SU-DHL-6 (cell line): Measurements from ENCODE around the gene XIRP1.

Experiments used
- H2AFZ ChIP-seq: fragments of 200-600 bp; sonication (generic); 2 replicates; pipeline ENCODE4 v1.6.1; 2014; ENCODE audit warnings: low read depth, mild to moderate bottlenecking, moderate library complexity, mixed read lengths, antibody characterized with exemption, low read length; ENCODE audit not compliant: severe bottlenecking
- H3F3A ChIP-seq: fragments of 200-600 bp; shearing (Covaris generic); 2 replicates; pipeline ENCODE4 v1.6.0; 2016; ENCODE audit warnings: antibody characterized with exemption, mild to moderate bottlenecking; ENCODE audit not compliant: insufficient read depth
- H3K27ac ChIP-seq: fragments of 200-600 bp; sonication (generic); 2 replicates; pipeline ENCODE4 v1.5.1; 2016; ENCODE audit warnings: low read depth, mild to moderate bottlenecking, low read length, moderate library complexity, mixed read lengths
- H3K27me3 ChIP-seq: fragments of 200-600 bp; sonication (generic), shearing (Covaris generic); 2 replicates; pipeline ENCODE4 v1.6.0; 2014; ENCODE audit warnings: mild to moderate bottlenecking, low read length
- H3K36me3 ChIP-seq: fragments of 200-600 bp; sonication (generic); 2 replicates; pipeline ENCODE4 v1.6.1; 2014; ENCODE audit warnings: mild to moderate bottlenecking, low read length, mixed read lengths
- H3K4me2 ChIP-seq: fragments of 300-600, 200-600 bp; shearing (Covaris generic), sonication (generic); 2 replicates; pipeline ENCODE4 v1.6.0; 2014; ENCODE audit warnings: low read length, low read depth, mild to moderate bottlenecking; ENCODE audit not compliant: poor library complexity, severe bottlenecking
- H3K4me3 ChIP-seq: fragments of 200-600 bp; sonication (generic); 2 replicates; pipeline ENCODE4 v1.5.1; 2014; ENCODE audit warnings: antibody characterized with exemption, low read length, mild to moderate bottlenecking, mixed read lengths; ENCODE audit not compliant: insufficient read depth, poor library complexity, severe bottlenecking
- H3K79me2 ChIP-seq: fragments of 200-600 bp; sonication (generic); 2 replicates; pipeline ENCODE4 v1.6.1; 2014; ENCODE audit warnings: mild to moderate bottlenecking, low read length, moderate library complexity; ENCODE audit not compliant: insufficient read depth
- H3K9ac ChIP-seq: fragments of 200-600 bp; sonication (generic); 2 replicates; pipeline ENCODE4 v1.7.0; 2014; ENCODE audit warnings: mild to moderate bottlenecking, low read length
- H3K9me2 ChIP-seq: fragments of 200-600 bp; sonication (generic); replicated peaks from 2 replicates; pipeline ENCODE4 v1.6.1; 2014; ENCODE audit warnings: low read length; ENCODE audit not compliant: insufficient read depth
- H3K9me3 ChIP-seq: fragments of 200-600 bp; sonication (generic); 2 replicates; pipeline ENCODE4 v1.6.1; 2014; ENCODE audit warnings: low read length, mixed read lengths; ENCODE audit not compliant: insufficient read depth
- H4K20me1 ChIP-seq: fragments of 200-600 bp; sonication (generic); 2 replicates; pipeline ENCODE4 v1.6.1; 2014; ENCODE audit warnings: low read depth, mild to moderate bottlenecking, antibody characterized with exemption, low read length, moderate library complexity, mixed read lengths
- CTCF ChIP-seq: fragments of 200-600 bp; sonication (generic); IDR thresholded peaks from one replicate; pipeline ENCODE4 v1.5.1; 2017; ENCODE audit warnings: antibody characterized with exemption, mild to moderate bottlenecking, low read length, moderate library complexity; ENCODE audit not compliant: insufficient read depth, poor library complexity, severe bottlenecking
- EZH2phosphoT487 ChIP-seq: fragments of 200-600 bp; sonication (generic), shearing (Covaris generic); conservative IDR thresholded peaks from 2 replicates; pipeline ENCODE4 v1.6.1; 2018; ENCODE audit warnings: mild to moderate bottlenecking, antibody characterized with exemption, low read length, moderate library complexity, mixed read lengths

XIRP1 gene

DNA sequence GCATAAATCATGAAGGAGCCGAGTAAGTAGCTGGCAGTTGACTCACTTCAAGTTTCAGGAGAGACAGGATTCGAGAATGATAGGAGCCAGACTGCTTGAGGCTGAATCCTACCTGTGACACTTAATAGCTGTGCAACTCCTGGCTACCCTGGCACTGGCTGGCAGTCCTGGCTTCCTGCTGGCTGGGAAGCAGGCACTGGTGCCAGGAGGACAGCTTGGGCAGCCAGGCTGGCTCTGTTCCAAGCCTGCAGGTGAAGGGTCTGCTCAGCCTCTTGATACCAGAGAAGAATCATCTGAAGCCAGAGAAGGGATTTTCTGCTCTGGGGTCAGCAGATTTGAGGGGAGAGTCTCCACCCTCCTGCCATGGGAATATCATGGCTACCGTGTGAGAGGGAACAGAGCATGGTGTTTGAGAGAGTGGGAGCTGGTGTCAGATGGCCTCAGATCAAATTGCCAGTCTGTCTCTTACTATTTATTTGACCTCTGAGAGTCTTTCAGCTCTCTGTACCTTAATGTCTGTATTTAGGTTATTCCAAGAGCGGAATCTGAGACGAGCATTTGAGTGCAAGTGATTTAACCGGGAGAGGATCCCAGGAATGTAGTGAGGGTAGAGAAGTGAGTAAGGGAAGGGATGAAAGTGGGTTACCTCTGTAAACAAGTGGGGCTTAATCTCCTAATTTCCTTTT is 4.4 kb upstream of the XIRP1 start:
- H3K9me3 ChIP-seq, result no peaks in the 10 kb centered on the region
- no peak overlapping the region for H3K27ac ChIP-seq
- no peaks in the 10 kb centered on the region for H3K9me2 ChIP-seq
- H3K36me3 ChIP-seq, result no peaks in the 10 kb centered on the region
- H3K4me3 ChIP-seq, result no peak overlapping the region
- no peaks in the 10 kb centered on the region for H3K79me2 ChIP-seq
- no peak for TF ChIP-seq CTCF
- no peak for TF ChIP-seq EZH2phosphoT487
- H4K20me1 ChIP-seq, result no peaks in the 10 kb centered on the region
- no peaks in the 10 kb centered on the region for H3F3A ChIP-seq
- no peak overlapping the region for H3K4me2 ChIP-seq
- H2AFZ ChIP-seq, result no peak overlapping the region
- no peaks in the 10 kb centered on the region for H3K27me3 ChIP-seq
- no peak overlapping the region for H3K9ac ChIP-seq

- no peaks in the 10 kb centered on the region for H3K79me2 ChIP-seq
- no peaks in the 10 kb centered on the region for H3K9me3 ChIP-seq
- H4K20me1 ChIP-seq, result no peaks in the 10 kb centered on the region
- H3F3A ChIP-seq, result no peaks in the 10 kb centered on the region
- H3K27ac ChIP-seq, result no peak overlapping the region
- no peaks in the 10 kb centered on the region for H3K27me3 ChIP-seq
- TF ChIP-seq EZH2phosphoT487, result no peak
- no peak for TF ChIP-seq CTCF
- H3K9ac ChIP-seq, result no peak overlapping the region
- H3K4me2 ChIP-seq, result no peak overlapping the region
- H2AFZ ChIP-seq, result no peak overlapping the region
- H3K9me2 ChIP-seq, result no peaks in the 10 kb centered on the region
- no peaks in the 10 kb centered on the region for H3K36me3 ChIP-seq
- no peak overlapping the region for H3K4me3 ChIP-seq
These were observed 3.6 kb upstream of the XIRP1 start for GRCh38 chr3:39196034-39196433.

GRCh38 chr3:39193391-39193790 is 996 bp upstream of the XIRP1 start:
- H3K27ac ChIP-seq, result no peak overlapping the region
- H3K79me2 ChIP-seq, result no peaks in the 10 kb centered on the region
- TF ChIP-seq EZH2phosphoT487 (no peak), CTCF (no peak)
- no peak overlapping the region for H3K9ac ChIP-seq
- no peaks in the 10 kb centered on the region for H3K9me2 ChIP-seq
- H3K9me3 ChIP-seq, result no peaks in the 10 kb centered on the region
- H2AFZ ChIP-seq, result no peak overlapping the region
- no peaks in the 10 kb centered on the region for H3K36me3 ChIP-seq
- no peaks in the 10 kb centered on the region for H3K27me3 ChIP-seq
- no peaks in the 10 kb centered on the region for H3F3A ChIP-seq
- no peak overlapping the region for H3K4me2 ChIP-seq
- H3K4me3 ChIP-seq, result no peak overlapping the region
- no peaks in the 10 kb centered on the region for H4K20me1 ChIP-seq
